Neural cell (in vitro differentiated cells): ENCODE data around the gene PAAF1.

Experiments
- POLR2AphosphoS5 ChIP-seq: IDR thresholded peaks from 2 replicates; pipeline ENCODE4 v1.6.1; 2012
- TF ChIP-seq, protein P1 (sequence below): fragments of 450-650 bp; IDR thresholded peaks from 2 replicates; pipeline ENCODE4 v1.5.1; 2014; ENCODE audit warnings: antibody characterized with exemption, mild to moderate bottlenecking, moderate library complexity; ENCODE audit not compliant: poor library complexity, severe bottlenecking
- TF ChIP-seq, protein P2 (sequence below): IDR thresholded peaks from 2 replicates; pipeline ENCODE4 v1.6.1; 2012; ENCODE audit warnings: borderline replicate concordance

DNA sequence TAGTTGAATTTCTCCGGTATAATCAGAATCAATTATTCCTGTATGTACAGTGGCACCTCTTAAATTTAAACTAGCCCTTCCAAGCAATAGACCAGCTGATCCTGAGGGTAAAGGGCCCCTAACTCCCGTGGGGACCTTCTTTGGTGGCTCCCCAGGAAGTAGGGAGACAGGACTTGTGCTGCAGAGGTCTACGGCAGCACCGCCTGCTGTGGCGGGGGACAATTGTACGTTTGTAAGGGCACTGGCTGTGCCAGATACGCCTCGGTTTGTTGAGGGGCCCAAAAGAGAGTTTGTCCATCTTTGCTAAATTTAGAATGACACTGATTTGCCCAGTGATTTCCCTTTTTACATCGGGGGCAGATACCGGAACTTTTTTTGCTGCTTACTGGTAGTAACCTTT is 68.1 kb downstream of the PAAF1 start:
- TF ChIP-seq, protein P1, sequence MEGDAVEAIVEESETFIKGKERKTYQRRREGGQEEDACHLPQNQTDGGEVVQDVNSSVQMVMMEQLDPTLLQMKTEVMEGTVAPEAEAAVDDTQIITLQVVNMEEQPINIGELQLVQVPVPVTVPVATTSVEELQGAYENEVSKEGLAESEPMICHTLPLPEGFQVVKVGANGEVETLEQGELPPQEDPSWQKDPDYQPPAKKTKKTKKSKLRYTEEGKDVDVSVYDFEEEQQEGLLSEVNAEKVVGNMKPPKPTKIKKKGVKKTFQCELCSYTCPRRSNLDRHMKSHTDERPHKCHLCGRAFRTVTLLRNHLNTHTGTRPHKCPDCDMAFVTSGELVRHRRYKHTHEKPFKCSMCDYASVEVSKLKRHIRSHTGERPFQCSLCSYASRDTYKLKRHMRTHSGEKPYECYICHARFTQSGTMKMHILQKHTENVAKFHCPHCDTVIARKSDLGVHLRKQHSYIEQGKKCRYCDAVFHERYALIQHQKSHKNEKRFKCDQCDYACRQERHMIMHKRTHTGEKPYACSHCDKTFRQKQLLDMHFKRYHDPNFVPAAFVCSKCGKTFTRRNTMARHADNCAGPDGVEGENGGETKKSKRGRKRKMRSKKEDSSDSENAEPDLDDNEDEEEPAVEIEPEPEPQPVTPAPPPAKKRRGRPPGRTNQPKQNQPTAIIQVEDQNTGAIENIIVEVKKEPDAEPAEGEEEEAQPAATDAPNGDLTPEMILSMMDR, result no peak
- no peak for TF ChIP-seq POLR2AphosphoS5
- TF ChIP-seq, protein P2, sequence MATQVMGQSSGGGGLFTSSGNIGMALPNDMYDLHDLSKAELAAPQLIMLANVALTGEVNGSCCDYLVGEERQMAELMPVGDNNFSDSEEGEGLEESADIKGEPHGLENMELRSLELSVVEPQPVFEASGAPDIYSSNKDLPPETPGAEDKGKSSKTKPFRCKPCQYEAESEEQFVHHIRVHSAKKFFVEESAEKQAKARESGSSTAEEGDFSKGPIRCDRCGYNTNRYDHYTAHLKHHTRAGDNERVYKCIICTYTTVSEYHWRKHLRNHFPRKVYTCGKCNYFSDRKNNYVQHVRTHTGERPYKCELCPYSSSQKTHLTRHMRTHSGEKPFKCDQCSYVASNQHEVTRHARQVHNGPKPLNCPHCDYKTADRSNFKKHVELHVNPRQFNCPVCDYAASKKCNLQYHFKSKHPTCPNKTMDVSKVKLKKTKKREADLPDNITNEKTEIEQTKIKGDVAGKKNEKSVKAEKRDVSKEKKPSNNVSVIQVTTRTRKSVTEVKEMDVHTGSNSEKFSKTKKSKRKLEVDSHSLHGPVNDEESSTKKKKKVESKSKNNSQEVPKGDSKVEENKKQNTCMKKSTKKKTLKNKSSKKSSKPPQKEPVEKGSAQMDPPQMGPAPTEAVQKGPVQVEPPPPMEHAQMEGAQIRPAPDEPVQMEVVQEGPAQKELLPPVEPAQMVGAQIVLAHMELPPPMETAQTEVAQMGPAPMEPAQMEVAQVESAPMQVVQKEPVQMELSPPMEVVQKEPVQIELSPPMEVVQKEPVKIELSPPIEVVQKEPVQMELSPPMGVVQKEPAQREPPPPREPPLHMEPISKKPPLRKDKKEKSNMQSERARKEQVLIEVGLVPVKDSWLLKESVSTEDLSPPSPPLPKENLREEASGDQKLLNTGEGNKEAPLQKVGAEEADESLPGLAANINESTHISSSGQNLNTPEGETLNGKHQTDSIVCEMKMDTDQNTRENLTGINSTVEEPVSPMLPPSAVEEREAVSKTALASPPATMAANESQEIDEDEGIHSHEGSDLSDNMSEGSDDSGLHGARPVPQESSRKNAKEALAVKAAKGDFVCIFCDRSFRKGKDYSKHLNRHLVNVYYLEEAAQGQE, result no peak
